ENCODE results near the gene GLCE.

Gene GLCE

GRCh38 chr15:69128667-69129311, 31.6 kb upstream of the GLCE start:
- TF ChIP-seq GATA2 (IDR thresholded peaks at IDR 0.05; ENCODE audit: low read depth, low read length) (no peak), GATA3 (IDR thresholded peaks at IDR 0.05; ENCODE audit: low read depth, low read length) (no peak)

- no peak for TF ChIP-seq GATA2 (IDR thresholded peaks at IDR 0.05; ENCODE audit: low read depth, low read length)
Observed at GRCh38 chr15:69131362-69132220, 28.8 kb upstream of the GLCE start.

GRCh38 chr15:69132430-69132829, 28.0 kb upstream of the GLCE start:
- TF ChIP-seq GATA2 (IDR thresholded peaks at IDR 0.05; ENCODE audit: low read depth, low read length) (no peak), GATA3 (IDR thresholded peaks at IDR 0.05; ENCODE audit: low read depth, low read length) (no peak)

GRCh38 chr15:69132977-69133861, 27.2 kb upstream of the GLCE start:
- no peak for TF ChIP-seq GATA3 (IDR thresholded peaks at IDR 0.05; ENCODE audit: low read depth, low read length)
- no peak for TF ChIP-seq GATA2 (IDR thresholded peaks at IDR 0.05; ENCODE audit: low read depth, low read length)

- TF ChIP-seq GATA2 (IDR thresholded peaks at IDR 0.05; ENCODE audit: low read depth, low read length) (no peak), GATA3 (IDR thresholded peaks at IDR 0.05; ENCODE audit: low read depth, low read length) (no peak)
Observed at GRCh38 chr15:69133862-69134519, 26.4 kb upstream of the GLCE start.

- TF ChIP-seq GATA3 (IDR thresholded peaks at IDR 0.05; ENCODE audit: low read depth, low read length) (no peak), GATA2 (IDR thresholded peaks at IDR 0.05; ENCODE audit: low read depth, low read length) (no peak)
Observed at GRCh38 chr15:69134791-69135190, 25.6 kb upstream of the GLCE start.

GRCh38 chr15:69135499-69135898, 24.9 kb upstream of the GLCE start:
- TF ChIP-seq GATA2 (IDR thresholded peaks at IDR 0.05; ENCODE audit: low read depth, low read length) (no peak), GATA3 (IDR thresholded peaks at IDR 0.05; ENCODE audit: low read depth, low read length) (no peak)

- TF ChIP-seq GATA2 (IDR thresholded peaks at IDR 0.05; ENCODE audit: low read depth, low read length) (no peak), GATA3 (IDR thresholded peaks at IDR 0.05; ENCODE audit: low read depth, low read length) (no peak)
Observed at GRCh38 chr15:69138963-69139362, 21.5 kb upstream of the GLCE start.

GRCh38 chr15:69140306-69140705, 20.1 kb upstream of the GLCE start:
- TF ChIP-seq GATA3 (IDR thresholded peaks at IDR 0.05; ENCODE audit: low read depth, low read length): no peak
- no peak for TF ChIP-seq GATA2 (IDR thresholded peaks at IDR 0.05; ENCODE audit: low read depth, low read length)

- no peak for TF ChIP-seq GATA3 (IDR thresholded peaks at IDR 0.05; ENCODE audit: low read depth, low read length)
- no peak for TF ChIP-seq GATA2 (IDR thresholded peaks at IDR 0.05; ENCODE audit: low read depth, low read length)
Observed at GRCh38 chr15:69141286-69141701, 19.1 kb upstream of the GLCE start.

- TF ChIP-seq GATA2 (IDR thresholded peaks at IDR 0.05; ENCODE audit: low read depth, low read length) (no peak), GATA3 (IDR thresholded peaks at IDR 0.05; ENCODE audit: low read depth, low read length) (no peak)
Observed at GRCh38 chr15:69141833-69142232, 18.6 kb upstream of the GLCE start.

GRCh38 chr15:69143756-69144436, 16.5 kb upstream of the GLCE start:
- TF ChIP-seq GATA2 (IDR thresholded peaks at IDR 0.05; ENCODE audit: low read depth, low read length) (no peak), GATA3 (IDR thresholded peaks at IDR 0.05; ENCODE audit: low read depth, low read length) (no peak)

- TF ChIP-seq GATA3 (IDR thresholded peaks at IDR 0.05; ENCODE audit: low read depth, low read length): no peak
- TF ChIP-seq GATA2 (IDR thresholded peaks at IDR 0.05; ENCODE audit: low read depth, low read length): no peak
Observed at GRCh38 chr15:69144530-69144929, 15.9 kb upstream of the GLCE start.

Data from SH-SY5Y (cell line).